Measurements from ENCODE around the gene CSRP3.

CSRP3 gene

DNA sequence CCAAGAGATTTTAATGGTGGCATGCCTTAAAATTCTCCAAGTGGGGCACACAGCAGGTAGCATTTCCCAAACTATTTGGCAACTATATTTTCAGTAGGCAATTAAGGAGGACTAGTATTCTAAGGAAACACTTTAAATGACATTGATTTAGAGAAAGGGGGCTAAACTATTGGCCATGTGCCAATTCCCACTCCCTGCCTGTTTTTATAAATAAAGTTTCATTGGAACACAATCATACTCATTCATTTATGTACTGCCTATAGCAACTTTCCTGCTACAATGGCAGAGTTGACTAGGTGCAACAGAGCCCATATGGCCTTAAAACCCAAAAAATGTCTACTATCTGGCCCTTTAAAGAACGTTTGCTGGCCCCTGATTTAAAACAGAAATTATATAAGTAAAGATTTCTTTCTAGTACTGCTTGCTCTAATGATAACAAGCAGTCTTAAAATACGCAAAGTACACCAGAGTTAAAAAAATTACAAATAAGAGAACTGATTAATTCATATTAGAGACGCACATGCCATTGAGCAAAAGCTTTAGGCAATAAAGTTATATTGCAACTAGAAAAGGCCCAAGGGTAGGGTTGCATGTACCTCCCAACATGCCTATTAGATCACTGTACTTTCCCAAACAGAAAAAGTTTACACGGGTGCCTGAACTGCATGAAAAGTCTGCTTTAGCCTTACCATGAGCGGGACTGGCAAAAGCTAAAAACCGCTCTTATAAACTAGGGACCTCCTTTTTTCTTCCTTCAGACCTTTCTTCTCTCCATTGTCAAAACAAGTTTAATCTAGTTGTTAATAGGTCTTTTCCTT is 24.8 kb upstream of the CSRP3 start:
- no peak overlapping the region for H3K4me3 ChIP-seq
- no peak overlapping the region for H3K27ac ChIP-seq

- Histone ChIP-seq H3K27ac (no peak overlapping the region), H3K4me3 (no peak overlapping the region)
Observed at GRCh38 chr11:19225581-19225980, 23.8 kb upstream of the CSRP3 start.

DNA sequence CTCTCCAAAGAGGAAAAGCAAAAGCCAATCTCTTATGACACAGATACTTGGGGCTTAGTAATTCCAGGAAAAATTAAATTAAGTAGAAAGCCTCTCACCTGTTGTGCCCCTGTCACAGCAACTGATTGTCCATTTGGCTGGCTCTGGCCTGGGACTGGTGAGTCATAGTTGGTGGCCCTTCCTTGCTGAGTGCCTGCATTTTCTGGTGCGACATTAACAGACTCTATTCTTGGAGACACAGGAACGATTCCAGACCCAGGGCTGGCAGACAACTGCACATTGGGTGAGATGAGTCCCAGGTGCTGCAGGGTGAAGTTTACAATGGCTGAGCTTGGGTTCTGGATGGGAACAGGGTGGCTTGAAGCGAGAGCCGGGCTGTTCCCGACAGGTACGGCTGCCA is 23.3 kb upstream of the CSRP3 start:
- H3K27ac ChIP-seq: no peak overlapping the region
- H3K4me3 ChIP-seq: no peak overlapping the region

- no peak overlapping the region for H3K4me3 ChIP-seq
- peak overlapping the region in 2 of 21 experiments; percentile 17 to 29 for H3K27ac ChIP-seq
Observed at GRCh38 chr11:19220903-19221724, 19.3 kb upstream of the CSRP3 start.

DNA sequence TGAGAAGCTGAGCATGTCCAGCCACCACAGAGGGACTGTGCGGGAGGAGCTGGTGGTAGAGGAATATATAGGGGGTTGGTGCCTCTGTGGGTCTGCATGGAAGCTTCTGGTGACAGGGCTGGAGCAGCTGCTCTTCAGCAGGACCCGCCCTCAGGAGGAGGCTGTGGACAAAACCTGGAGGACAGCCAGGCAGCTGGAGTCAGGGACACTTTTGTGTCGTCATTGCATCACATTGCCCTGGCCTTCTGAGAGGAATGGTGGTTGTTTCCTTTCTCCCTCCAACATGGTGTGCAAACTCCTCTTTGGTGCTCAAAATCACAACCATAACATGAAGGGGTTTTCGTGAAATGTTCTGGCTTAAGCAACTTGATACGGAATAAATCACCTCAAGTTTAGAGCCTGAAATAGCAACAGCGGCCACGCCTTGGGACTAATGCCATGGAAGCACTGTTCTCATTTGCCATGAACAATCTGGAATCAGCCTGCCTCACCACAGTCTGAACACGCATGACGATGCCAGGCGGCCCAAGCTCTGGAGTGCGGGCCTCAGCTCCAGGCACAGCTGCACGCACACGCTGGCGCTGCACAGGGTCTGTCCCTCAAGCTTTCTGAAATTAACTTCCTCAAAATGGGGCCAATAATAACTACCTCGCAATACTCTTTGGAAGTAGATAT is 17.1 kb upstream of the CSRP3 start:
- peak overlapping the region in 8 of 21 experiments; percentile 19 to 77 (median 49) for H3K27ac ChIP-seq
- no peak overlapping the region for H3K4me3 ChIP-seq

GRCh38 chr11:19218216-19218615 is 16.4 kb upstream of the CSRP3 start:
- Histone ChIP-seq H3K4me3 (no peak overlapping the region), H3K27ac (peak overlapping the region in 7 of 21 experiments; percentile 27 to 77 (median 52))

DNA sequence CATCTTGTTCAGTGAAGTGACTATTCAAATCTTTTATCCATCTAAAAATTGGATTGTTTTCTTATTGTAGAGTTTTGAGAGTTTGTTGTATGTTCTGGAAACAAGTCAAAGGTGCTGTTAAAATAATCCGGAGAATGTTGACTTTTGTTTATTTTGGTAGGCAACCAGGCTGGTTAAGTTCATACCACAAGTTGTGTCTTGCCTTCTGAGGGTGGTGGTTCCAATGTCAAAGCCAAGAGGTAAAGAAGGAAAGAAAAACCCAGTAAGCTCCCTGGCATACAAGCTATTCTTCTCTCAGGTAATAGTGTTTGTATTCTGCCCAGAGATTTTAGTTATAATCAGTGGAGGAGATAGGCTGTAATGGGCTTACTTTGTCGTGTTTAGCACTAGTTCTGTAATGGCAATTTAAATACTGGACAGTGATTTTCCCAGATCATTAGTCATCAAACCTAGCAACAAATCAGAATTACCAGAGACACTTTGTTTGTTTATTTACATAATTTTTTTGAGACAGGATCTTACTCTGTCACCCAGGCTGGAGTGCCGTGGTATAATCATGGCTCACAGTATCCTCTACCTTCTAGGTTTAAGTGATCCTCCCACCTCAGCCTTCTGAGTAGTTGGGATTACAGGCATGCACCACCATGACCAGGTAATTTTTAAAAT is 15.1 kb upstream of the CSRP3 start:
- no peak overlapping the region for H3K4me3 ChIP-seq
- H3K27ac ChIP-seq: peak overlapping the region in 9 of 21 experiments; percentile 12 to 51 (median 33)

- no peak overlapping the region for H3K27ac ChIP-seq
- no peak overlapping the region for H3K4me3 ChIP-seq
Observed at GRCh38 chr11:19216021-19216420, 14.2 kb upstream of the CSRP3 start.

- H3K27ac ChIP-seq: no peak overlapping the region
- H3K4me3 ChIP-seq: no peak overlapping the region
Observed at GRCh38 chr11:19209617-19210370, 8.0 kb upstream of the CSRP3 start.

DNA sequence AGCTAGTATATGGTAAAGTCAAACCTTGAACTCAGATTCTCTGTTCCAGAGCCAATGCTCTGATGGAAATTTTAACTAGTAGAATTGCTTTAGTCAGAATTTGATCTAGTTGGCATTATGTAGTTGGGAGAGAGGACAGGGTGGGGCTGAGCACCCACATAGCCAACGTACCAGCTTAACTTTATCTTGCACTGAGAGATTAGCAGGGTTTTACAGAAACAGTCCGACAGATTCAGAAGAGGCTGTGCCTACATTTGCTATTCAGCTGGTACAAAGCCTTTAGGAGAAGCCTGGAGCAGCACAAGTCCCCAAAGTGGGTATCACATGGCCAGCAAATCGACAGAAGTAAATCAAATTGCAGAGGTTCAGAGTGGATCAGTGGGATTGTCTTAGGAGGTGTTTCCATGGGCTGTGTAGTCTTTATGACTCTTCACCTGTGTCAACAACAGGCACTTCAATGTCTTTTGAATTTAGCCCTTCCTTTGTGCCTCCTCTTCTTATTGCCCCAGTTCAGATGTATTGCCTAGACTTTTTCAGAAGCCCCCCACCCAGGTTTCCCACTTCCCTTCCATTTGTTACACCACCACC is 7.3 kb upstream of the CSRP3 start:
- no peak overlapping the region for H3K4me3 ChIP-seq
- H3K27ac ChIP-seq: no peak overlapping the region

GRCh38 chr11:19208181-19208580 is 6.4 kb upstream of the CSRP3 start:
- Histone ChIP-seq H3K4me3 (no peak overlapping the region), H3K27ac (no peak overlapping the region)

- Histone ChIP-seq H3K27ac (no peak overlapping the region), H3K4me3 (no peak overlapping the region)
Observed at GRCh38 chr11:19204836-19205235, 3.1 kb upstream of the CSRP3 start.

GRCh38 chr11:19200410-19201201 is 1.2 kb downstream of the CSRP3 start:
- Histone ChIP-seq H3K27ac (no peak overlapping the region), H3K4me3 (no peak overlapping the region)

GRCh38 chr11:19199771-19200170 is 2.0 kb downstream of the CSRP3 start:
- Histone ChIP-seq H3K27ac (no peak overlapping the region), H3K4me3 (no peak overlapping the region)

GRCh38 chr11:19199048-19199447 is 2.7 kb downstream of the CSRP3 start:
- no peak overlapping the region for H3K4me3 ChIP-seq
- H3K27ac ChIP-seq: no peak overlapping the region

- Histone ChIP-seq H3K4me3 (no peak overlapping the region), H3K27ac (no peak overlapping the region)
Observed at GRCh38 chr11:19196432-19196831, 5.4 kb downstream of the CSRP3 start.

DNA sequence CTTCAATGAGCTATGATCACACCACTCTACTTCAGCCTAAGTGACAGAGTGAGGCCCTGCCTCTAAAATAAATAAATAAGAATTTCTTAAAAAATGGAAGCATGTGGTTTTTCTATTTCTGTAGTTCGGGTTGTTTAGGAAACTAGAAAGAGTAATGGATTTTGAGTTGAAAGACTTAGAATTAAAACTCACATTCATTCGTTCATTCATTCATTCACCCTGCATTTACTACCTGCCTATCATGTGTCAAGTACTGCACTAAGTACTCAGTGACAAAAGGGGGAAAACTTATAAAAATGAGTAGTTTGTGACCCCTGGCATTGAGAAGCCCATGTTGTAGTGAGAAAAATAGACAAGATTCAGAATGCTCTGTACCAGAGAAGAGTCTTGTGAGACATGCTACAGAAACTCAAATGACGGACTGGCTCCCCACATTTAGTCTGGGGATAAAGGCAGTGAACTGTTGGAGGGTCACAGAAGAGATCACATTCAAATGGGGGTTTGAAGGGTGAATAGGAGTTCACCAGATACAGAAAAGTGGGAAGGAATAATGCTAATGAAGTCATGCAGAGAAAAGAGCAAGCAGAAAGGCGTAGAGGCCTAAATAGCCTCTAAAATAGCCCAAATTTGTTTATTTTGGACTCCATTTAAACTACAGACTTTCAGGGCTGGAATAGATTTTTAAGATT is 7.0 kb downstream of the CSRP3 start:
- Histone ChIP-seq H3K27ac (no peak overlapping the region), H3K4me3 (no peak overlapping the region)

DNA sequence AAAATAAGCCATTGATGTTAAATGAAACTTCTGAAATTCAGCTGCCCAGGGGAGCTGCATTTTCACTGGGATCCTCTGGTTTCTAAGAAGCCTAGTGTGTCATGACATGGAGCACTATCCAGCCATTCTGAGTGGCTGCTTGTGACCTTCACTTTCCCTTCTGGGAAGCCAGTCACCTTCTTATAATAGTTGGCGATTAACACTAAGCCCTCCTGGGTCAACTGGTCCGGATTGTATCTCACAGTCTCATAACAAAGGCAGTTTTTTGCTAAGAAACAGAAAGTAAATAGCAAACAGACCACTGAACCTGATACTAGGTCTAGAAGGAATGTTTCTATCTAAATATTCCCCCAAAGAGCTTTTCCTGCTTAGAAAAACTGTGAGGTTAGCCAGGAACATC is 7.9 kb downstream of the CSRP3 start:
- Histone ChIP-seq H3K4me3 (no peak overlapping the region), H3K27ac (no peak overlapping the region)
